Measurements from ENCODE around the gene LAMP5.

LAMP5 gene

GRCh38 chr20:9535449-9535848 lies 21.1 kb downstream of the LAMP5 start:
- no peak for DNase-seq (ENCODE audit: low read depth)

- no peak for DNase-seq (ENCODE audit: low read depth)
Observed at GRCh38 chr20:9543214-9543613, 28.8 kb downstream of the LAMP5 start.

DNA sequence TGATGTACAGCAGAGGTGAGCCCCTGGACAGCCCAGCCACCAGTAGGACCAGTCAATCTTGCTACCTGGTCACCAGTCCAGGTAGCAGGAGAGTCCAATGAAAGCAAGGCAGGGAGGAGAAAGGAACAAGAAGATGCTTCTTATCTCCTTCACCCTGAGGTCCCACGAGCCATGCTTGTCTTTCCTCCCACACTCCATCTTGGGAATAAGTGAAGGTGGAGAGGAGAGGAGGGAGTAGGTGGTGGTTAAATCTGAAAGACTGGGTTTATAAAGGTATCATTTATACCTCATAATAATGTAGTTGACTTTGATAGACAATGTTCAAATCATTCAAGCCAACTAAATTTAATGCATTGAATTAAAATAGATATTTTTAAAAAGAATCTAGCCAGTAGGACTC lies 35.9 kb downstream of the LAMP5 start:
- no peak for DNase-seq (ENCODE audit: low read depth)

DNA sequence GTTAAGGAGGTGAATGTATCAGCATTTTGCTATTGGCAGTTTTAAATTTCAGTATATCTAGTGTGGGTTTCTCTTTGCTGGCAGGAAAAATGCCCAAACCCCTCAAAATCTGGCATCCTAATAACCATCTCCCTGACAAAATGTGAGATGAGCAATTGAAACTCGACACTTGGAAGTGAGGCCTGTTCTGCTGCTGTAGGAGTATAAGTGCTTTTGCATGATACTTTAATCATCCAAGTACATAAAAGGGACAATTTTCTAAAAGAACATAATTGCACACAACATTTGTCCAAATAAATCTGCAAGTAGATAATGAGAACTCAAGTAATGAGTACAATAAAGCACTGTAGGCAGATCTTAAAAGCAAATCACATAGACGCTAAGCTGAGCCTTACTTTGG lies 36.5 kb downstream of the LAMP5 start:
- no peak for DNase-seq (ENCODE audit: low read depth)

GRCh38 chr20:9551808-9552550 lies 37.6 kb downstream of the LAMP5 start:
- no peak for DNase-seq (ENCODE audit: low read depth)

DNA sequence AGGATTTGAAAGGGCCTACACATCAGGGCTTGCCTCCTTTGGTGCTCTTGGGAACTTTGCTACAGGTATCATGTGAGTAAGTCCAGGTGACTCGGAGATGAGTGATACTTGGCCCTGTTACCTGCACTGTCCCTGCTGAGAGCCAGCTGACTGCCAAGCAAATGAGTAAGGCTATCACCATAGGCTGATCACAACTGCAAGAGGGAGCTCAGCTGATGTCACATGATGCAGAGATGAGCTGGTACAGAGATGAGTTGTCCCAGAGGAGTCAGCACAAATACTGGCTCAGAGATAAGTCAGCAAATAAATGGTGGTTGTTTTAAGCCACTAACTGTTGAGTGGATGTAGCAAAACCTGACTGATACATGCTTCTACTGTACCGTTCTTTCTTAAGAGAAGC lies 41.4 kb downstream of the LAMP5 start:
- no peak for DNase-seq (ENCODE audit: low read depth)

- no peak for DNase-seq (ENCODE audit: low read depth)
Observed at GRCh38 chr20:9557411-9557810, 43.0 kb downstream of the LAMP5 start.

DNA sequence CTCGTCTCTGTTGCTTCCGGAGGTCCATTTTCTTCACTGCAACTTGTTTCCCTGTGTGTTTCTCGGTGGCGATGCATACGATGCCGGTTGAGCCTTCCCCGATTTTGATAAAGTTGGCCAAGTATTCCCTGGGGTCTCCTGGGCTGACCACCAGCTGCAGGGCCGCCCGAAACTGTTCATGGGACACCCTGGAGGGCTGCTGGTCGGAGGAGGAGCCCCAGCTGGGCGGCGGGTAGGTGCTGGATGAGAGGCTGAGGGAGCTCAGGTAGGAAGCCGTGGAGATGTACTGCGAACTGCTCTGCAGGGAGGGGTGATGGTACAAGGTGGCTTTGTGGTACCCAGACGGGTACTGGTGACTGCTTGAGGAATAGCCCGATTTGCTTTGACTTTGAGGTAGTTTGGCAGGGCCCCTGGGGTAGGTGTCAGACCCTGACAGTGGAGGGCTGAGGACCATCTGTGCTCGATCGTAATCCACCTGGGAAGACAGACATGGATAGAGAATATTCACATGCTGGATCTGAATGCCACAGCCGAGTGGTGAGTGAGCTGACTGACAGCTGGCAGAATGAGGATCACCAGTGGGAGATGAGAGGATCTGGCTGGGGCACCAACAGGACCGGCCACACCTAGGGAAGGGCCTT lies 51.6 kb downstream of the LAMP5 start:
- DNase-seq (ENCODE audit: low read depth), result no peak

GRCh38 chr20:9566977-9567376 lies 52.6 kb downstream of the LAMP5 start:
- no peak for DNase-seq (ENCODE audit: low read depth)

DNA sequence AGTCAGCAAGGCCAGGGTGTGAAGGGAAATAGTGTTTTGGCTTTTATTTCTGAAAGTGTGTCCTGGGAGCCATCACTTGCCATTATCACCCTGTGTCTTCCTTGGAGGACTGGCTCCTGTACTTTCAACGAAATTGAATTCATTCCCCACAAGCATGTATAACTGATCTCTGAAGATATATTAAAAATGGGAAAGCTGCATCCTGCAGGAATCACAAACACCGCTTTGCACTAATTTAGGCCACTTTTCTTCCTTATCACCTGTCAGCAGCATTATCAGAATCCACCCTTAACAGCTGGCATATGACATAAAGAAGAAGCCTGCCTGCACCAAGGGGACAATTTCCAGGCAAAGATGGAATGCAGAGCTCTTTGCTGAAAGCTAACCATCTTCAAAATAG lies 56.2 kb downstream of the LAMP5 start:
- DNase-seq (ENCODE audit: low read depth), result no peak

DNA sequence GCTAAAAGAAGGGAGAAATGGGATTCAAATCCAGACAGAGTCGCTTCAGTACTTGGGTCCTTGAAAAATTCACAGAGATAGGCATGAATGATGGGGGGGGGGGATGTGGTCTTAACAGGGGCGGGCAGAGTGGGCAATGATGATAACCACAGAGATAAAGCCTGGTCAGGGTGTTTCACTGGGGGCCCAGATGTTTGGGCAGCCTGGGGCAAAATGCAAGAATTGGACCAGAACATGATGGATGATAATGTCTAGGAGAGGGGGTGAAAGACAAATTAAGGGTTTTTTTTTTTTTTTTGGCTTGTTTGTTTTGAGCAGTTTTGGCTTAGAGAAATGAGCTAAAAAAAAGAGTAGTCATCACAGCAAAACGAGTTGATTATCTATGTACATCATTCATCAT lies 57.4 kb downstream of the LAMP5 start:
- no peak for DNase-seq (ENCODE audit: low read depth)

DNA sequence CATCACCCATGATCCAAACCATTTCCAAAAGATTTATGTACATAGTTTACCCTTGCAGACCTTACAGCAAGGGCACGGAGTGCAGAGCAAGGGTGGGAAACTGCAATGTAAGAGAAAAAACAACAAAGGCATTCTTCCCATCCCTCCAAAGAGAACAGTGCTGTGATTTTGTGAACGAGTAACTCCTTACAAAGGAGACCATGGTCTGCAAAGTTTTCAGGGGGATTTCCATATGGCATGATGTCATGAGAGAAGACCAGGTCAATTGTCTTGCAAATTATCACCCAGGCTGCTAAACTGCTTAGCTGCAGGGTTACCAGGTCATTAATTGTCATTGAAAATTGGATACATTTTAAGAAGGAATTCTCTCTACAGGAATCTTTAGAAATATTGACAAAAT lies 58.3 kb downstream of the LAMP5 start:
- no peak for DNase-seq (ENCODE audit: low read depth)

DNA sequence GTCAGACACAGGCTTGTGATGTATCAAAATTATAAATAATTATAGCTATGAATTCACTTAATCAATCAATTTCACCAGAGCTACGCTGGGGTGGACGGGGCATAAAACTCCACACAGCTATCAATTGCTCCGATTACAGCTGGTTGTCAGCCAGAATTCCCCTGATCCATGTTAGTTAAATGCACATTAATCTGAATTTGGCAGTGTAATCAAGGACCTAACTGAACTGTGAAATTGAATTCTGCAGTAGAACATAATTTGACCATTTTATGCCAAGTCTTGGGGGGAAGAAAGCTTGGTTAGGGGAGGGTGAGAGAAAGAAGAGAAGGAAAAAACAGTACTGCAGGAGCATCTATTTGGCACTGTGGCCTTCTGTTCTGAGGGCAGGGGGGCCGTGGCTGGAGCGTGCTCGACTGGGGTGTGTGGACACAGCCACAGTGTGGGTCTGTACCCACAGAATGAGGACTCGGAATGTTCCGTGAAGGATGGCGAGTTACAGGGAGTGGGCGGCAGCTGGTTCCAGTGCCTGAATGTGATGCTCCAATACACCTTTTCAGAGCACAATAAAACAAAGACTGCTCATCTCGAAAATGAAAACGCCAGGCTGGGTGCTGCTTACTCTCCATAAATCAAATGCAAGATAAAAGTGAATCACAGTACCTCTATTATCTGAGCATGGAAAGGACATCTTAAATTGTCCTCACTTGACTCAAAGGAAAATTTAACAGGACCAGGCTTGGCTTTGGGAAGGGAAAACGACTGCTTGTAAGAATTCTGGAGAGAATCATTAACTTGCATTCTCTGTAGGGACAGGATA lies 59.2 kb downstream of the LAMP5 start:
- DNase-seq (ENCODE audit: low read depth), result no peak

GRCh38 chr20:9574181-9574580 lies 59.8 kb downstream of the LAMP5 start:
- no peak for DNase-seq (ENCODE audit: low read depth)

DNA sequence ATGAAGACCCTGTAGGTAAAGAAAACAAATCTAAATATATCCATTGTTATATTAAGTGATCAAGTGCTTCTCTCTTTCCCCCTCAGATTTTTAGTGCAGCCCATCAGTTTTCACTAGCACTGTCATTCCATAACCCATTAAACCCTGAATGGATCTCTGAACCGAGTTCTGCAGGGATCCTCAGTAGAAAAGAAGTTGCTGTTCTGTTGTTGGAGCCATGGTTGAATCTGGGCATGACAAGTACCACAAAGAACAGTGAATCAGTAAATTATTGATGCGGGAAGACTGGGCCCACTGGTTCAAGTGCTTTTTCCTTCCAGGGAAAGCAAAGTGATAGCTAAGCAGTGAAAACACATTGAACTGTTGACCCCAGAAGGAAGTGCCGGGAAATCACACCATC lies 60.4 kb downstream of the LAMP5 start:
- no peak for DNase-seq (ENCODE audit: low read depth)

- no peak for DNase-seq (ENCODE audit: low read depth)
Observed at GRCh38 chr20:9575836-9576235, 61.4 kb downstream of the LAMP5 start.

- no peak for DNase-seq (ENCODE audit: low read depth)
Observed at GRCh38 chr20:9576695-9577094, 62.3 kb downstream of the LAMP5 start.

DNA sequence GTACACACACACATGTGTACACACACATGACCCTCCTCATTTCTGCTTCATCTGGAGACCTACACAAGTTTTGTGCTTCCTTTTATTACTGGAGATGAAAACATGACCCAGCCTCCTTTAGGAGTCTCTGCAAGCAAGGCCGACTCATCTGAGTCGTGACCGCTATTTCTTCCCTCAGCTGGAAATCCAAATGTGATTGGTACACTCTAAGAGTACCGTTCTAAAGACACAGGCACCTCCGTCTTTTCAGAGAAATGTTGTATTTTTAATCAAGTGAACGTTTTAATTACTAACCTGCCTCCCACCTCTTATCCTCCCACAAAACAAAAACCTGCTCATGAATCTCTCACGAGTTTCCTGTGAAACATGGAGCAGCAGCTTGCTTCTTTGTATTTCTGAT lies 63.0 kb downstream of the LAMP5 start:
- no peak for DNase-seq (ENCODE audit: low read depth)

GRCh38 chr20:9578594-9578993 lies 64.2 kb downstream of the LAMP5 start:
- no peak for DNase-seq (ENCODE audit: low read depth)

All from T-helper 22 cell (primary cell).